Calu3 (cell line): ENCODE data around the gene TPM3. TPM values are rescaled to one million over a fixed set of nuclear protein-coding genes. Genes with fewer than 3 reads are reported as not detected.
"Not testable (repeated sequence)": the region's sequence is repeated elsewhere in the genome, so short reads cannot be mapped to it uniquely, and the experiment has no call there.

Source experiments
- BruUV-seq: library from RNA; stranded (reverse); fragments of 400-500 nt; replicated peaks from 2 replicates; lab custom pipeline; 2021; lab: Mats Ljungman, UMichigan
- CTCF ChIA-PET: fragments of 300-600 bp; sonication (Branson Sonifier 250); formaldehyde crosslinking; loops from one replicate; lab custom pipeline; 2022; ENCODE audit warnings: antibody characterized with exemption; lab: Charles Lee
- DNase-seq: peaks from one replicate; pipeline ENCODE4 v3.0.0; 2022
- H3K27ac Mint-ChIP-seq: one replicate; pipeline ENCODE4 v1.8.0; 2022; ENCODE audit warnings: mixed read lengths; ENCODE audit not compliant: unreplicated experiment
- H3K27me3 Mint-ChIP-seq: one replicate; pipeline ENCODE4 v1.8.0; 2022; ENCODE audit warnings: mixed read lengths; ENCODE audit not compliant: unreplicated experiment
- H3K36me3 Mint-ChIP-seq: one replicate; pipeline ENCODE4 v1.8.0; 2022; ENCODE audit warnings: mild to moderate bottlenecking, moderate library complexity, mixed read lengths; ENCODE audit not compliant: insufficient read depth, unreplicated experiment
- H3K4me1 Mint-ChIP-seq: one replicate; pipeline ENCODE4 v1.8.0; 2022; ENCODE audit warnings: mild to moderate bottlenecking, low read depth, mixed read lengths; ENCODE audit not compliant: unreplicated experiment
- H3K4me3 Mint-ChIP-seq: one replicate; pipeline ENCODE4 v1.8.0; 2022; ENCODE audit warnings: mild to moderate bottlenecking, low read depth, moderate library complexity, mixed read lengths; ENCODE audit not compliant: unreplicated experiment
- H3K9me3 Mint-ChIP-seq: one replicate; pipeline ENCODE4 v1.8.0; 2022; ENCODE audit warnings: low read depth, mixed read lengths; ENCODE audit not compliant: unreplicated experiment
- CTCF ChIP-seq: fragments of 200-600 bp; IDR thresholded peaks from one replicate; pipeline ENCODE4 v1.8.0; 2022; ENCODE audit warnings: antibody characterized with exemption; ENCODE audit not compliant: unreplicated experiment
- intact Hi-C: fragments of 100-400 bp; cut with micrococcal nuclease; formaldehyde crosslinking; loops from one replicate; pipeline ENCODE4 v1.10.0; 2022; ENCODE audit not compliant: unreplicated experiment
- total RNA-seq: library from RNA; stranded (reverse); gene quantifications from 2 replicates; pipeline ENCODE4 v1.2.3, GENCODE V29; 2022

TPM3 gene
- total RNA-seq, 1 experiment from 2014 or later = 582 TPM

GRCh38 chr1:154237435-154237834 is 45.5 kb upstream of the TPM3 start:
- Mint-ChIP-seq H3K27me3 (no peaks in the 10 kb centered on the region), H3K27ac (no peak overlapping the region), H3K4me1 (peaks cover 8% of the 10 kb centered on the region), H3K9me3 (no peaks in the 10 kb centered on the region), H3K4me3 (no peak overlapping the region), H3K36me3 (peaks cover 80% of the 10 kb centered on the region)
- no peak for DNase-seq
- BruUV-seq = no TSS peak
- intact Hi-C loops = no loop called here
- TF ChIP-seq CTCF = no peak
- CTCF ChIA-PET = no interaction called here

- H3K4me3 Mint-ChIP-seq = no peak overlapping the region
- peaks cover 80% of the 10 kb centered on the region for H3K36me3 Mint-ChIP-seq
- H3K27ac Mint-ChIP-seq = no peak overlapping the region
- TF ChIP-seq CTCF = no peak
- no peaks in the 10 kb centered on the region for H3K27me3 Mint-ChIP-seq
- no TSS peak for BruUV-seq
- intact Hi-C loops = no loop called here
- H3K9me3 Mint-ChIP-seq = no peaks in the 10 kb centered on the region
- DNase-seq = no peak
- H3K4me1 Mint-ChIP-seq = peaks cover 8% of the 10 kb centered on the region
- CTCF ChIA-PET = no interaction called here
These were observed 45.0 kb upstream of the TPM3 start for GRCh38 chr1:154236855-154237254.

DNA sequence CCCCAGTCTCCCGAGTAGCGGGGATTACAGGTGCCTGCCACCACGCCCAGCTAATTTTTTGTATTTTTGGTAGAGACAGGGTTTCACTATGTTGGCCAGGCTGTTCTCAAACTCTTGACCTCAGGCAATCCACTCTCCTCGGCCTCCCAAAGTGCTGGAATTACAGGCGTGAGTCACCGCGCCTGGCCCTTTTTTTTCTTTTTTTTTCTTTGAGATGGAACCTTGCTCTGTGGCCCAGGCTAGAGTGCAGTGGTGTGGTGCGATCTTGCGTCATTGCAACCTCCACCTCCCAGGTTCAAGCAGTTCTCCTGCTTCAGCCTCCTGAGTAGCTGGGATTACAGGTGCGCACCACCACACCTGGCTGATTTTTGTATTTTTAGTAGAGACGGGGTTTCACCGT is 41.2 kb upstream of the TPM3 start:
- CTCF ChIA-PET = interaction anchor here (0.7 kb wide), 1 partner anchor 11 kb away, joined by 3 read pairs; no protein-coding TSS in a partner anchor
- intact Hi-C loops, H3K4me3 Mint-ChIP-seq, DNase-seq, H3K27me3 Mint-ChIP-seq, H3K27ac Mint-ChIP-seq, H3K9me3 Mint-ChIP-seq, H3K4me1 Mint-ChIP-seq, BruUV-seq: not testable (repeated sequence)
- H3K36me3 Mint-ChIP-seq = peaks cover 85% of the 10 kb centered on the region

GRCh38 chr1:154231112-154231511 is 39.2 kb upstream of the TPM3 start:
- H3K4me1 Mint-ChIP-seq, CTCF ChIA-PET, H3K4me3 Mint-ChIP-seq, DNase-seq, H3K27ac Mint-ChIP-seq, BruUV-seq, H3K27me3 Mint-ChIP-seq, intact Hi-C loops, H3K9me3 Mint-ChIP-seq: not testable (repeated sequence)
- peaks cover 90% of the 10 kb centered on the region for H3K36me3 Mint-ChIP-seq

DNA sequence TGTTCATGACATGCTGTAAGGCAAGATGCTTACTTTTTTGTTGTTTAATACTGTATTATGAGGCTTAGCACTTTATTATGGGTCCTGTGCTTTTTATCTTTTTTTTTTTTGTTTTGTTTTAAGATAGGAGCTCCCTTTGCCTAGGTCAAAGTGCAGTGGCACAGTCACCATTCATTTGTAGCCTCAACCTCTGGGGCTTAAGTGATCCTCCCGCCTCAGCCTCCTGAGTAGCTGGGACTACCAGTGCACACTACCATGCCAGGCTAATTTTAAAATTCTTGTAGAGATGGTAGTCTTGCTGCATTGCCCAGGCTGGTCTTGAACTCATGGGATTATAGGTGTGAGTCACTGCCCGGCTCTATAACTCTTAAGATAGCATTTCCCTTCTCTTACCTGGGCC is 33.5 kb upstream of the TPM3 start:
- CTCF ChIA-PET = interaction anchor here (0.6 kb wide), 1 partner anchor 19 kb away, joined by 4 read pairs; no protein-coding TSS in a partner anchor
- no peak for DNase-seq
- peaks cover 22% of the 10 kb centered on the region for H3K4me1 Mint-ChIP-seq
- H3K27me3 Mint-ChIP-seq = no peaks in the 10 kb centered on the region
- TF ChIP-seq CTCF = no peak
- no peaks in the 10 kb centered on the region for H3K9me3 Mint-ChIP-seq
- BruUV-seq = no TSS peak
- H3K27ac Mint-ChIP-seq = no peak overlapping the region
- H3K36me3 Mint-ChIP-seq = peaks cover 69% of the 10 kb centered on the region
- H3K4me3 Mint-ChIP-seq = no peak overlapping the region
- intact Hi-C loops = no loop called here
